ENCODE data around the gene NSL1. TPM values are rescaled to one million over a fixed set of nuclear protein-coding genes. Genes with fewer than 3 reads are reported as not detected.

Gene NSL1
- polyA plus RNA-seq, 3 donors = 16.8 to 80.3 (median 62.3) TPM

DNA sequence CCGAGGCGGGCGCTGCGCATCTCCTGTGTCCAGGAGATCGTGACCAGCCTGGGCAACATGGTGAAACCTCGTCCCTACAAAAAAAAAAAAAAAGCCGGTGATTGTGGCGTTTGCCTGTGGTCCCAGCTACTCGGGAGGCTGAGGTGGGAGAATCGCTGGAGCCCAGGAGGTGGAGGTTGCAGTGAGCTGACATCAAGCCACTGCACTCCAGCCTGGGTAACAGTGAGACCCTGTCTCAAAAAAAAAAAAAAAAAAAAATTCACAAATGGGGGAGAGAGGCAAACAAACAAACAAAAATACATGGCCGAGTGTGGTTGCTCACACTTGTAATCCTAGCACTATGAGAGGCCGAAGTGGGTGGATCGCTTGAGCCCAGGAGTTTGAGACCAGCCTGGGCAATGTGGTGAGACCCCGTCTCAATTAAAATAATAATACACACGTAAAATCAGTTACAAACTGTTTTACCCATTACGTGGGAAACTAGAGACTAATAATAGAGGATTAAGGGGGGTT is 875 bp upstream of the NSL1 start:
- peaks cover 38% of the 10 kb centered on the region for H3K4me1 Mint-ChIP-seq
- intact Hi-C loops (cut with micrococcal nuclease) = loop anchor here (5.0 to 10.0 kb wide), 5 partner anchors 40 to 222 kb away; partner anchors contain the start of genes FLVCR1 (in 2 of the 2) and ANGEL2 (in 1 of the 2)
- Histone ChIP-seq H3K36me3 (replicated peaks in 1 of 2; ENCODE audit: control insufficient read depth in 1 of 2, insufficient read depth in 2 of 2, low read length in 2 of 2) (peaks cover 6 to 13% of the 10 kb centered on the region in 2 donors), H3K4me2 (replicated peaks; ENCODE audit: extremely low read depth, low read length, poor library complexity, severe bottlenecking) (peak overlapping the region; percentile 94), H2AFZ (ENCODE audit: insufficient read depth, low read depth, low read length, poor library complexity, severe bottlenecking) (peak overlapping the region; percentile 95), H3K27me3 (ENCODE audit: control insufficient read depth in 2 of 2, insufficient read depth in 2 of 2, low read length in 2 of 2) (no peaks in the 10 kb centered on the region), H4K20me1 (ENCODE audit: insufficient read depth, low read length) (no peaks in the 10 kb centered on the region), H3K9me3 (replicated peaks in 1 of 2; ENCODE audit: control insufficient read depth in 1 of 2, insufficient read depth in 1 of 2, low read length in 2 of 2) (no peaks in the 10 kb centered on the region), H3K9ac (ENCODE audit: insufficient read depth, low read length, poor library complexity, severe bottlenecking) (peak overlapping the region; percentile 87), H3K4me3 (replicated peaks in 1 of 3; ENCODE audit: low read depth in 2 of 3, low read length in 3 of 3) (peak overlapping the region; percentile 84 to 96 (median 92)), H3K27ac (ENCODE audit: low read depth in 1 of 2, low read length in 2 of 2) (peak overlapping the region; percentile 96 to 98), H3K4me1 (ENCODE audit: control insufficient read depth in 1 of 2, insufficient read depth in 2 of 2, low read length in 2 of 2) (peaks cover 53% of the 10 kb centered on the region in 2 donors), H3K79me2 (ENCODE audit: insufficient read depth, low read length) (peaks cover 61% of the 10 kb centered on the region)
- TF ChIP-seq, protein P1, sequence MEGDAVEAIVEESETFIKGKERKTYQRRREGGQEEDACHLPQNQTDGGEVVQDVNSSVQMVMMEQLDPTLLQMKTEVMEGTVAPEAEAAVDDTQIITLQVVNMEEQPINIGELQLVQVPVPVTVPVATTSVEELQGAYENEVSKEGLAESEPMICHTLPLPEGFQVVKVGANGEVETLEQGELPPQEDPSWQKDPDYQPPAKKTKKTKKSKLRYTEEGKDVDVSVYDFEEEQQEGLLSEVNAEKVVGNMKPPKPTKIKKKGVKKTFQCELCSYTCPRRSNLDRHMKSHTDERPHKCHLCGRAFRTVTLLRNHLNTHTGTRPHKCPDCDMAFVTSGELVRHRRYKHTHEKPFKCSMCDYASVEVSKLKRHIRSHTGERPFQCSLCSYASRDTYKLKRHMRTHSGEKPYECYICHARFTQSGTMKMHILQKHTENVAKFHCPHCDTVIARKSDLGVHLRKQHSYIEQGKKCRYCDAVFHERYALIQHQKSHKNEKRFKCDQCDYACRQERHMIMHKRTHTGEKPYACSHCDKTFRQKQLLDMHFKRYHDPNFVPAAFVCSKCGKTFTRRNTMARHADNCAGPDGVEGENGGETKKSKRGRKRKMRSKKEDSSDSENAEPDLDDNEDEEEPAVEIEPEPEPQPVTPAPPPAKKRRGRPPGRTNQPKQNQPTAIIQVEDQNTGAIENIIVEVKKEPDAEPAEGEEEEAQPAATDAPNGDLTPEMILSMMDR (IDR thresholded peaks at IDR 0.05) = no peak
- 33% methylated on average over 3 of the region's 16 CpGs for WGBS (ENCODE audit: insufficient coverage)
- peaks cover 0 to 7% (median 0%) of the 10 kb centered on the region in 7 donors for H3K9me3 Mint-ChIP-seq
- H3K36me3 Mint-ChIP-seq = peaks cover 15 to 18% of the 10 kb centered on the region in 2 donors
- peak overlapping the region; percentile 97 to 100 for H3K4me3 Mint-ChIP-seq
- DNase-seq = no peak
- no peaks in the 10 kb centered on the region for H3K27me3 Mint-ChIP-seq (ENCODE audit: low read depth in 3 of 3)
- peak overlapping the region; percentile 97 to 100 (median 98) for H3K27ac Mint-ChIP-seq

- H4K20me1 ChIP-seq (ENCODE audit: insufficient read depth, low read length) = no peaks in the 10 kb centered on the region
- H3K4me3 ChIP-seq (replicated peaks in 1 of 3; ENCODE audit: low read depth in 2 of 3, low read length in 3 of 3) = peak overlapping the region; percentile 84 to 96 (median 92)
- H3K27ac ChIP-seq (ENCODE audit: low read depth in 1 of 2, low read length in 2 of 2) = peak overlapping the region; percentile 96 to 98
- H3K79me2 ChIP-seq (ENCODE audit: insufficient read depth, low read length) = peaks cover 73% of the 10 kb centered on the region
- intact Hi-C loops (cut with micrococcal nuclease) = loop anchor here (5.0 to 10.0 kb wide), 5 partner anchors 39 to 224 kb away; partner anchors contain the start of genes FLVCR1 (in 2 of the 2) and ANGEL2 (in 1 of the 2)
- peaks cover 53% of the 10 kb centered on the region in 2 donors for H3K4me1 ChIP-seq (ENCODE audit: control insufficient read depth in 1 of 2, insufficient read depth in 2 of 2, low read length in 2 of 2)
- Mint-ChIP-seq H3K4me3 (peak overlapping the region; percentile 97 to 100), H3K27me3 (ENCODE audit: low read depth in 3 of 3) (no peaks in the 10 kb centered on the region), H3K9me3 (peaks cover 0 to 7% (median 0%) of the 10 kb centered on the region in 7 donors), H3K27ac (peak overlapping the region; percentile 97 to 100 (median 98)), H3K4me1 (peaks cover 38% of the 10 kb centered on the region), H3K36me3 (peaks cover 18 to 21% of the 10 kb centered on the region in 2 donors)
- H3K36me3 ChIP-seq (replicated peaks in 1 of 2; ENCODE audit: control insufficient read depth in 1 of 2, insufficient read depth in 2 of 2, low read length in 2 of 2) = peaks cover 10 to 14% of the 10 kb centered on the region in 2 donors
- WGBS (ENCODE audit: insufficient coverage) = 0% methylated on average over 20 of the region's 22 CpGs
- no peaks in the 10 kb centered on the region for H3K27me3 ChIP-seq (ENCODE audit: control insufficient read depth in 2 of 2, insufficient read depth in 2 of 2, low read length in 2 of 2)
- H3K4me2 ChIP-seq (replicated peaks; ENCODE audit: extremely low read depth, low read length, poor library complexity, severe bottlenecking) = peak overlapping the region; percentile 94
- peak overlapping the region; percentile 95 for H2AFZ ChIP-seq (ENCODE audit: insufficient read depth, low read depth, low read length, poor library complexity, severe bottlenecking)
- DNase-seq = peak in 2 of 3 donors; percentile 47 to 70
- H3K9ac ChIP-seq (ENCODE audit: insufficient read depth, low read length, poor library complexity, severe bottlenecking) = peak overlapping the region; percentile 87
- no peaks in the 10 kb centered on the region for H3K9me3 ChIP-seq (replicated peaks in 1 of 2; ENCODE audit: control insufficient read depth in 1 of 2, insufficient read depth in 1 of 2, low read length in 2 of 2)
- TF ChIP-seq, protein P1 (IDR thresholded peaks at IDR 0.05) = no peak
These were observed 309 bp downstream of the NSL1 start for GRCh38 chr1:212791261-212791675.
